Measurements from ENCODE around the gene MSTO1. TPM values are rescaled to one million over a fixed set of nuclear protein-coding genes. Genes with fewer than 3 reads are reported as not detected.

Gene MSTO1
- total RNA-seq (2012; rRNA removed) = 19.2 and 21.7 TPM in 2 replicates
- 34.1 and 38.3 TPM in 2 replicates for polyA plus RNA-seq (2012; rRNA removed)
- 9.4 and 17.6 TPM in 2 replicates for polyA plus RNA-seq (2012; cell fraction: cytosol; rRNA removed)
- polyA plus RNA-seq (2012; cell fraction: nucleus; rRNA removed; ENCODE audit: low replicate concordance) = 94.9 and 166 TPM in 2 replicates
- percentile 57 among the genes with signal in this experiment for Bru-seq, nascent RNA
- BruChase-seq, experiment 1, labeled RNA remaining after a 6-hour chase = percentile 64 among the genes with signal in this experiment
- BruChase-seq, experiment 2, labeled RNA remaining after a 2-hour chase = percentile 56 among the genes with signal in this experiment
- long read RNA-seq, transcript MSTO1-201 (14 exons, 2,431 nt) = major isoform, 19 of 30 reads
- long read RNA-seq, partial matches to known transcripts = 2 of 30 reads
- long read RNA-seq, other reads (novel, unspliced or antisense) = 9 of 30 reads

DNA sequence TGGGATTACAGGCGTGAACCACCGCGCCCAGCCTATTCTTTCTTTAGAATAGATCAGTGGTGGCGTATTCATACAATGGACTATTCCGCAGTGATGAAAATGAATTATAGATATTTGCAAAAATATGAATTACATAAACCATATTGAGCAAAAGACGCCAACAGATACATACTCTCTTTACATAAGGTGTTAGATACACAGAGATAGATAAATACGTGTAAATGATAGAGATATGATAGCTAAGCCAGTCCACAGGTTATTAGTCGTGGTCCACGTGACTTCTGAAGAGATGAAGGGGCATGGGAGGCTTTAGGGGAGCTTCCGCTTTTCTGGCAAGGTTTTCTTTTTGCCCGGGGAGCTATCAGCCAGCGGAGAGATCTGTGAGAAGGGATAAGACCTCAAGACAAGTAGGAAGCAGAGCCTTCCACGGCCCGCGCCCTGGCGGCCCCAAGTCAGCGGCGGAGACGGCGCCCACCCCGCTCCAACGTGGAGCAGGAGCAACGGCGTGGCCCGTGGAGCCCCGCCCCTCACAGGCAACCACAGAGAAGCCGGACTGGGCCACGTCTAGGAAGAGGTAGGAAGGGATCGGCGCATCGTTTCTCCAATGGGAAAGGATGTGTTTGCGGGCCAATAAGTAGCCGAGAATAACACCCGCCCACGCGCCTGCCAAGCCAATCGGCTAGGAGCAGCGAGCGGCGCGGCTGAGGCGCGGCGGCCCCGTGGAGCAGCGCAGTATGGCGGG, at the start of gene MSTO1:
MSTO1 (plus strand) TSS at position 704 of the 742 bp plus-strand sequence; CDS start at position 735, 31 bp downstream.
- CTCF ChIA-PET = no interaction called here
- intact Hi-C loops (cut with micrococcal nuclease) (loop anchor here (5.0 kb wide), 1 partner anchor 38 kb away; no protein-coding TSS in a partner anchor), dilution Hi-C loops (cut with HindIII; ENCODE audit: low sequenced_read_pairs, unreplicated experiment) (no loop called here), in situ Hi-C loops (cut with MboI; ENCODE audit: low sequenced_read_pairs) (no loop called here)
- Histone ChIP-seq H2BK15ac (ENCODE audit: low read depth, low read length) (peak within 1 kb of the TSS; percentile 10; the same call in 1 of the 3 replicates), H3K14ac (replicated peaks; ENCODE audit: low read depth, low read length) (peak within 1 kb of the TSS; percentile 88), H3K4me2 (ENCODE audit: low read depth, low read length) (peak within 1 kb of the TSS; percentile 85), H3K9ac (ENCODE audit: low read depth, low read length) (peak within 1 kb of the TSS; percentile 77), H3K9me3 (ENCODE audit: control insufficient read depth, insufficient read depth, low read length) (no peaks in the 10 kb centered on the region), H2AK9ac (replicated peaks; ENCODE audit: low read depth, low read length, poor library complexity) (peak within 1 kb of the TSS; percentile 84), H3K23ac (ENCODE audit: low read depth, low read length) (peak within 1 kb of the TSS; percentile 25; the same call in 1 of the 2 replicates), H2AFZ (replicated peaks; ENCODE audit: low read length, poor library complexity) (peak within 1 kb of the TSS; percentile 97), H4K8ac (ENCODE audit: low read depth in 2 of 2, low read length in 2 of 2) (peak within 1 kb of the TSS; percentile 72 to 95), H4K91ac (ENCODE audit: insufficient read depth, low read depth, low read length) (peak within 1 kb of the TSS; percentile 73; the same call in 1 of the 2 replicates), H3K4me1 (ENCODE audit: control insufficient read depth, insufficient read depth, low read length) (no peaks in the 10 kb centered on the region), H3K27me3 (ENCODE audit: control insufficient read depth, insufficient read depth, low read length) (no peaks in the 10 kb centered on the region), H2BK120ac (ENCODE audit: low read depth, low read length) (no peak within 1 kb of the TSS; the same call in 1 of the 2 replicates), H3K4ac (ENCODE audit: low read depth, low read length) (peak within 1 kb of the TSS; percentile 77), H2BK20ac (ENCODE audit: low read depth, low read length) (no peak within 1 kb of the TSS), H4K20me1 (ENCODE audit: insufficient read depth, low read length) (no peaks in the 10 kb centered on the region), H3K9me1 (ENCODE audit: insufficient read depth, low read length) (no peaks in the 10 kb centered on the region), H3K18ac (ENCODE audit: low read depth, low read length) (no peak within 1 kb of the TSS; the same call in 1 of the 2 replicates), H3K36me3 (ENCODE audit: control insufficient read depth, insufficient read depth, low read length) (peaks cover 11% of the 10 kb centered on the region; the same call in 1 of the 2 replicates), H4K5ac (ENCODE audit: low read depth, low read length) (peak within 1 kb of the TSS; percentile 97), H3K4me3 (ENCODE audit: insufficient read depth, low read depth, low read length) (peak within 1 kb of the TSS; percentile 79), H2BK5ac (ENCODE audit: low read depth, low read length, poor library complexity, severe bottlenecking) (peak within 1 kb of the TSS; percentile 88), H3K79me1 (ENCODE audit: low read depth in 1 of 2, low read length in 2 of 2) (no peaks in the 10 kb centered on the region), H3K27ac (ENCODE audit: insufficient read depth, low read length) (peak within 1 kb of the TSS; percentile 93), H3K56ac (ENCODE audit: extremely low read depth, insufficient read depth, low read length) (peak within 1 kb of the TSS; percentile 93), H2AK5ac (ENCODE audit: low read depth, low read length) (peak within 1 kb of the TSS; percentile 79)
- TF ChIP-seq USF2 (IDR thresholded peaks at IDR 0.05; ENCODE audit: low read depth, low read length) (peak; percentile 73), MXI1 (IDR thresholded peaks at IDR 0.05; ENCODE audit: borderline replicate concordance, low read depth, low read length) (peak; percentile 99), POLR2A (IDR thresholded peaks at IDR 0.05; ENCODE audit: low read depth, low read length) (peak; percentile 66), SMC3 (IDR thresholded peaks at IDR 0.05; ENCODE audit: low read depth, low read length) (no peak)
- DNase-seq = peak; percentile 98
- no TSS peak for BruUV-seq (replicated peaks)
- POLR2A ChIA-PET (ENCODE audit: unreplicated experiment) = interaction anchor here (0.6 kb wide), 1 partner anchor 385 kb away, joined by 4 read pairs; no protein-coding TSS in a partner anchor
- WGBS, 2 experiments (ENCODE audit: extremely low coverage in 2 of 2, insufficient read length in 1 of 2) = 4% methylated on average over 11 of the region's 47 CpGs; no CpG with 5 or more reads in 1 of the 2 experiments
- peak; percentile 98 for ATAC-seq (ENCODE audit: low read depth)

Data from IMR-90 (cell line).